ENCODE measurements around the gene CREBL2.

The CREBL2 gene

DNA sequence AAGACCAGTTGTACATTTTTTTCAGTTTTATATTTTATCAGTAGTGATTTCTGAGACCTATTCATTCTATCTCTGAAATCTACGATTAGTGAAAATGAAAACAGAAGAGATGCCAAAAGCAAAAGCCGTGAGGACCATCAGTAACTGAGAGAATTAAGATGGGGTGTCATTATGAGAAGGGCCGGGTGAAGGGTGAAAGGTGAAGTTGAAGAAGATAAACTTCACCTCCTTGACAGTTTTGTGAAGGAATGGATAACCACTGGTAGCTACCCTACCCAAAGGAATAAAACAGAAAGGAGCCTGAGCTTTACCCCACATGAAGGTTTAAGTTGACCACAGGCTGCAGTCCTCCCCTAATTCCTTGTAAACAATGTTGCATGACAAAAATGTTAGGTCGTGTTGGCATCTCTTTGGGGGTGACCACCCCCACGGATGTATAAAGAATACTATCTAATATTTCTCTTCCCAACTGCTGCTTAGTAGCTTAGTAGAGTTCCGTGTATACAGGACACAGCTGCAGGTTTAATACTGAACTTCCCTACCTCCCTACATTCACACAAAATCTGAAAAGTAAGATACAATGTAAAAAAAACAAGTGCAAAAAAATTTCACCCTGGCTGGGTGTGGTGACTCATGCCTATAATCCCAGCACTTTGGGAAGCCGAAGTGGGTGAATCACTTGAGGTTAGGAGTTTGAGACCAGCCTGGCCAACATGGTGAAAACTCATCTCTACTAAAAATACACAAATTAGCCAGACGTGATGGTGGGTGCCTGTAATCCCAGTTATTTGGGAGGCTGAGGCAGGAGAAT, 60.4 kb downstream of the CREBL2 start:
- FAIRE-seq (no peak), DNase-seq (ENCODE audit: insufficient read length, low spot score) (no peak)

DNA sequence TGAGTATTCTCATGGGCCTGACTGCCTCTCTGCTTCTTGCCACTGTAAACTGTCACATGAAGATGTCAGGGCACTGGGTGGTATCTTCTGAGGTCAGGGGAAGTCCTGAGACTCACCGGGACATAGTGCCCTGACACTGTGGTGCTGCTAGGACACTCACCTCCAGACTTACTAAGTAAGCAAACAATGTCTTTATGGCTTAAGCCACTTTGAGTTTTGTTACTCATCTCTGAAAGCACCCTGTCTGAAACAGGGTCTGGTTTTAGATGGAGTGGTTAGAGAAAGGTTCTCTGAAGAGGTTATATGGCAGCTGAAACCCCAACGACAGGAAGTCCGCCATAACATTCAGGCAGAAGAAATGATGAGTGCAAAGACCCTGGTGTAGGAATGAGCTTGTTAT, 61.6 kb downstream of the CREBL2 start:
- FAIRE-seq (no peak), DNase-seq (ENCODE audit: insufficient read length, low spot score) (no peak)

DNA sequence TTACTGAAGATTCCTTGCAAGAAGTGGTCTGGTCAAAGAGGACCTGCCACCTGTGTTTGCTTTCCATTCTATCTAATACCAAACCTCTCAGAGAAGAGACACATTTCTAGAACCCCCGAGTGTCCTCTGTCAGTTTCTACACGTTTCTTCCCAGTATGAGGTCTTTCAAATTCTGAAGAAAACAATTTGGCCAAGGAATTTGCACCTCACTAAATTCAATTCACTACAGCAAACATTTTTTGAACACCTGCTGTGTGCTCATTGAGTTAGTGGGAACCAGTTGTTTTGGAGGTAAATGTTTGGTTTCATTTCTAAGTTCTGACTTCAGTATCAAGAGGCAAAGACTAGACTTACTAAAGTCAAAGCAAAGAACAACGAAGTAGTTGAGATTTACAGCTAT, 64.9 kb downstream of the CREBL2 start:
- no peak for DNase-seq (ENCODE audit: insufficient read length, low spot score)
- FAIRE-seq: no peak

DNA sequence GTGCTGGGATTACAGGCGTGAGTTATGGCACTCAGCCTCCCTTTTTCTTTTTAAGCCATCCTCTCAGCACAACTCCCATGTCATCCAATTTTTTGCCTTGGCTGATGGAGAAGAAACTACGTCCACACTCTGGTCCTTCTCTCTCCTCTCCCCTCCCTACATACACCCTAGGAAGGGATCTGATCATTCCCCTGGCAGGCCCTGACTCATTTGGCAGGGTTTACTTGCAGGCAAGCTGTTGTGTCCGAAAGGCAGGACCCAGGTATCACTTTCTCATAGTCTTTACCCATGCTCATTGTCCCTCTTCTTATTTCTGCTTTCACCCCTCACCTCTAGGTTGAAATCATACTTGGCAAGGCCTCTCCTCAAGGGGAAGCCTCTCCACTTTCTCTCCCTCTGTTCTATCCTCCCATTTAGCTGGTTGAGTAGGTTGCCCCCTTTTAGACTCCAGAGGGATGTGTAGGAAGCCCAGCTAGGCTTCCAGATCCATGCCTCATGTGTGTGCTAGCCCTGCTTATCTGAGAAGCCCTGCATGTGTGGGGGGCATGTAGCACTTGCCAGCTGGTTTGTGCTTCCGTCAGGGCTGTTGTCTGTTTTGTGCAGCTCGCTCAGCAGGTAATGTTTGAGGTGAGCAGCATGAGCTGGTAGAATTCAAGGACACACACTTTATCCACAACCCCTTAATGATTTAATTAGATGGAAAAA, 69.5 kb downstream of the CREBL2 start:
- DNase-seq (ENCODE audit: insufficient read length, low spot score) (no peak), FAIRE-seq (no peak)

DNA sequence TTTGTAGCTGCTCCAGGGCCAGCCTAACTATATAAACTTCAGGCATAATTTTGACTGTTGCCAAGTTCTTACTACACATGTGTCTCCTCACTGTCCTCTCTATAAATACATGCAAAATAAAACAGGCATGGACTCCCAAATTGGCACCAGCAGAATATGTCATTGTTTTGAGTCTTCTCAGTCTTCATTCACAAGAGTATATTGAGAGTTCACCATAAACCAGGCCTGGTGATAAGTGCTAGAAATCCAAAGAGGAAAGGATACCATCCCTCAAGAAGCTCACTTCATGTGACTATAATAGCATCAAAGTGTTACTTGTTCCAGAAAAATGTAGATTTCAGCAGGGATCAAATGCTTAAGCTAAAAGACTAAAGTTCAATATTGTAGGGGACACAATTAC, 70.6 kb downstream of the CREBL2 start:
- FAIRE-seq: no peak

DNA sequence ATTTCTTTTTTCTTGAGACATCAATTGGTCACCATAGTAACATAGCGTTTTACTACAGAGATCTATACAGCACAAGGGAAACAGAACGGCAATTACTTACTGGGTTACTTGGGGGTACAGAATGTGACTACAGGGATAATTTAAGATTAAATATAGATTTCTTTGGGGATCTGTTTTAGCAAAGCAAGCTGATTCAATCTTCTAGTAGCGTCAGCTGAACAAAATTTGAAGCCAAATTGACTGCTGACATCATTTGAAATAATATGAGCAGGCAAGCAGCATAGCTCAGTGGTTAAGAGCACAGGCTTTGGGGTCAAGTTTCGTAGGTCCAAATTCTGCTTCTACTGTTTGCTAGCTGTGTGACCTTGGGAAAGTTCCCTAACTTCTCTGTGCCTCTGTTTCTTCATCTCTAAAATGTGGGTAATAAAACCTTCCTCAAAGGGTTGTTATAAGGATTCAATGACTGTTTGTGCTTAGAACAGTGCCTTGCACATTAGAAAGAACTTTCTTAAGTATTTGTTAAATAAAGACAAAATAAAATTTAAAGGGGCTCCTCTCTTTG, 71.5 kb downstream of the CREBL2 start:
- DNase-seq (ENCODE audit: insufficient read length, low spot score) (no peak), FAIRE-seq (no peak)

More for the DNA sequence above, 70.6 kb downstream of the CREBL2 start:
- no peak for DNase-seq (ENCODE audit: insufficient read length, low spot score)

DNA sequence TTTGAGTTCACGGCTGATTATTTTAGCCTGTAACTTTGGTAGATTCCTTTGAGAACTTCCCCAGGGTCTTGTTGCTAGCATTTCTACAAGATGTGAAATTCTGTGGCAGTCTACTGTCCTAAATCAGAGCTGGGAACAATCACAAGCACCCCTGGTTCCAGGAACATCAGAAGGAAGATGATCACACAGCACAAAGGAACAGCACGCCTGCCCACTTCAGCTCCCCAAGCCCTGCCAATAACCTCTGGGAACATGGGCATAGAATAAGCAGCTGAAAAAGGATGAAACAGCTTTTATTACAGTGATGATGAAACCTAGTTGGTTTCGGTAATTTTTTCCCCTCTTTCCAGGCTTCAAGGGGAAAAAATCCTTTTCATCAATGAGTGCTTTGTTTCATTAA, 72.0 kb downstream of the CREBL2 start:
- DNase-seq (ENCODE audit: insufficient read length, low spot score): no peak
- FAIRE-seq: no peak

DNA sequence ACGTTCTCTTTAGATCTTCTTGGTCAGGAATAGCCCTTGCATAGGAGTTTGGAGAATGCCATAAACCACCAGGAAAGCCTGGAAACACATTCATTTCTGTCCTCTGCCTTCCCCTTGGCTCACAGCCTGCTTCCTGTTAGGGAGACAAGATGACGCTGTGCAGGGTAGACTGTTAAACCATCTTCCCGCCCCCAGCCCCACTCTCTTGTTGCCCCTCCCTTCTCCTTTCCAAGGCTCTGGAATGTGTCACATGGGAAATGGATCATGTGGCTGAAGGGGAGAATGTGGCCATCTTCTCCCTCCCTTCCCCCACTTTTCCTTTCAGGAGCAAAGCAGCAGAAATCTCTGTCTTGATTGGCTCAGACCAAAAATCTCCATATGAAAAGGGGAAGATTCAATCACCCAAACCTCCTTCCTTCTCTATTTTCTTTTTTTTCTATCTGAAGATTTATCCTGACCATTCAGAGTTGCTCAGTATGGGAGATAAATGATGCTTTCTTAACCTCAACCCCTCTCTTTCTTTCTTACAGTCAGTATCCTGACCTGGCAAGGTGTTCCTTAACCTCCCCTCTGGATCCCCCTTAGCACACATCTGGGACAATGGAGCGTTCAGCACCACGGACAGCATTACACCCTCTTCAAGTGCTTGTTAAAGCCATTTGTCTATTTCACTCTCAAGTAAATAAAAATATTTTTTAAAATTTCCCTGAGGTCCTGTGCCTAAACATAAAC, 72.9 kb downstream of the CREBL2 start:
- FAIRE-seq (no peak), DNase-seq (ENCODE audit: insufficient read length, low spot score) (peak; percentile 11)

DNA sequence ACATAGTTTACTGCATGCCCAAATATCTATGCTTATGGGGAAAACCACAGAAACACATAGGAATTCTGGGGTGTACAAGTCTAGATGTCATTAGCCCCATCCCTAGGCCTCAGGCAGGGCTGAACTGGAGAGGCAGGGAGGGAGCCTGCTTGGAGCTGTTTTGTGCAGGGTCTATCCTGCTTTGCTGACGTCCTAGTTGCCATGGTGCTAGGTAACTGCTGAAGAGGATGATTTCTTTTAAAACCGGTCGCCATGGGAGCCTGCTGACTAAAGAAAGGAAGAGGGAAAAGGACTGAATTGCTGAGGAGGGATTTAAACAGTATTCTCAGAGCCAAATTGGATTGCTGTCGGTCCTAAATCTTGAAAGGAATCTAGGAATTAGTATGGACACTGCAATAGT, 73.6 kb downstream of the CREBL2 start:
- DNase-seq (ENCODE audit: insufficient read length, low spot score): no peak
- FAIRE-seq: no peak

DNA sequence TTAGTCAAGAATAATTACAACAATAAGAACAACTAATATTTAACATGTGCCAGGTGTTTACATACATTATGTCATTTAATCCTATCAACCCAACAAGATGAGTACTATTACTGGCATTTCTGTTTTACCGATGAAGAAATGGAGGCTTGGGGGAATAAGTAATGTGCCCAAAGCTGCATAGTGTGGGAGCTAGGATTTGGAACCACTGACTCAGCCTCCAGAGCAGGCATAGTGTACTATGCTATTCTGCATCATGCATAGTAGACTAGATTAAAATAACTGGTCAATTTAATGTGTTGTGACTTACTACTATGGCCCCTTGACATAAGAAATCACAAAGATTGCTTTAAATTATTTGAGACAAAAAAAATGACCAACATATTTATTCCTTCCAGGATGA, 74.8 kb downstream of the CREBL2 start:
- FAIRE-seq: no peak
- DNase-seq (ENCODE audit: insufficient read length, low spot score): no peak

DNA sequence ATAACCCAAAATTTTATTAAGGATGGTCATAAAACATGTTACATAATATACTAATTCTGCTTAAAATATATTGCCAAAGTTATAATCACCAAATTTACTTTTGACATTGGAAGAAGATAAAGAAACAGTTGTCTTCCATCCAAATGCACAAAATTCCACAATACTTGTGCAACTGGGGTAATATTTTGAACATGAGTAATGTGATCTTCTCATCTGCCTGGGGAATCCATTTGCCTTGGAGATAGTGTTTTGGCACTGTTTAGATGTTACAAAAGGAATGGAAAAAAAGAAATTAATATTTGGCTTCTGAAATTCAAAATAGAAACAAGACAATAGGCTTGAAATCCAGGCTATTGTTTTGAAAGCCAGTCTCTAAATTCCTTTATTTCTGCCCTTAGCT, 75.2 kb downstream of the CREBL2 start:
- no peak for FAIRE-seq
- no peak for DNase-seq (ENCODE audit: insufficient read length, low spot score)

DNA sequence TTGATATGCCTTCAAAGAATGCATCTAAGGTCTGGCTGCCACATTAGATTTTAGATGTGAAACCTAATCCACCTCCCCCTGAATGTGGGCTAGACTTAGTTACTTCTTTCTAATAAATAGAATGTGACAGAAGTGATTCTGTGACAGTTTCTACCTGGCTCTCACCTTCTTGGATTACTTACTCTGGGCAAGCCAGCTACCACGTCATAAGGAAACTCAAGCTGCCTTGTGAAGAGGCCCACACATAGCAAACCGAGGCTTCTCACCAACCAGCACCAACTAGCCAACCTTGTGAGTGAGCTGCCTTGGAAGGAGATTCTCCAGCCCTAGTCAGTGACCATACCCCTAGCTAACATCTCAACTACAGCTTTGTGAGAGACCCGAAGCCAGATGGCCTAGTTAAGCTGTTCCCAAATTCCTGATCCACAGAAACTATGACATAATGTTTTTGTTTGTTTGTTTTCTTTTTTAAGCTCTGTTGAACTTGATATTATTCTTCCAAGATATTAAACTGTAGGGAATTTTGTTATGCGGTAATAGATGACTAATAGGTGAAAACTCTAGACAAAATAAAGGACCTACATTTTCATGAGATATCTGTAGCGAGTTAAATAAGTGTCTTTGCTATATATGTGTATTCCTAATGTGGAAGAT, 78.1 kb downstream of the CREBL2 start:
- FAIRE-seq (no peak), DNase-seq (ENCODE audit: insufficient read length, low spot score) (no peak)

DNA sequence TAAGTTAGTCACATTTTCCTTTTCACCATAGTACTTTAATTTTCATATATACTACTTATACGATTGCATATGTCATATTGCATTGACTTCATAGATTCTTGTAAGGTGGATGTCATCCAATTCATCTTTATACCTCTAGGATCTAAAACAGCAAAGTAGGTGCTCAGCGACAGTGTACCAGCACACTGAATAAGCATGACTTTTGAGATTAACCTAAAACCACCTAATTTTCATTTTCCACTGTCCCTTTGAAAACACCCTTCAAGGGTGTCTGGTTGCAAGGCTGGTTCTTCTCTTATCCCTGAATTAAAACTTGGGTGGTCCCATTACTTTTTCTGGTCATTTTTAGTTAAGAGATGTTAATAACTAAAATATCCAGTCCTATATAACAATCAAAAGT, 79.9 kb downstream of the CREBL2 start:
- no peak for FAIRE-seq
- no peak for DNase-seq (ENCODE audit: insufficient read length, low spot score)

DNA sequence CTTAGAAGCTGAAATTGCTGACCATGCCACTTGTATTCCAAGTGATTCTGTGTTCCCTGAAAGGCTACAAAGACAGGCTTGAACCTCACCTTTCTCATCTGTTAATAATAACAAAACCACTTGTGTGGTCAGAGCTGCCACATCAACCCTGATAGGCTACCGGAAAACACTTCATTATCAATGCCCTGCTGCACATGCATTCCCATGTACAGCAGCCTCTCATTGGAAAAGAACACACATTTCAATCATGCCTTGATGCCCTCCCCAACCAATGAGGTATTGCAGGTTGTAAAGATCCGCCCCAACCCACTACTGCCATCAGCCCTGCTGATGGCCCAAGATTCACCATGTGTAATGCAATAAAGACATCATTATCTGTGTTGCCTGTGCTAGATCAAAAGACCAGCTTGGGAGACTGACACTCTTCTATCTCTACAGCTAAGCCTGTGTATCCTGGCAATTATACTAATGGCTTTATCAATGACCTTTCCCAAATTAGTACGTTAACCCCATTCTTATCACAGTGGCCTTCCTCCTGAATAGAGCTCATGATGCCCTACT, 81.5 kb downstream of the CREBL2 start:
- DNase-seq (ENCODE audit: insufficient read length, low spot score) (no peak), FAIRE-seq (no peak)

Measured in HTR-8/SVneo (cell line).